HG03175 (cell line): ENCODE results near the gene DKK1.

Experiments
- ATAC-seq: cut with Tn5 transposase; IDR thresholded peaks from one replicate; pipeline ENCODE4 v1.9.1; 2021; ENCODE audit warnings: mild to moderate bottlenecking, moderate library complexity; ENCODE audit not compliant: unreplicated experiment

DKK1 gene, protein sequence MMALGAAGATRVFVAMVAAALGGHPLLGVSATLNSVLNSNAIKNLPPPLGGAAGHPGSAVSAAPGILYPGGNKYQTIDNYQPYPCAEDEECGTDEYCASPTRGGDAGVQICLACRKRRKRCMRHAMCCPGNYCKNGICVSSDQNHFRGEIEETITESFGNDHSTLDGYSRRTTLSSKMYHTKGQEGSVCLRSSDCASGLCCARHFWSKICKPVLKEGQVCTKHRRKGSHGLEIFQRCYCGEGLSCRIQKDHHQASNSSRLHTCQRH

DNA sequence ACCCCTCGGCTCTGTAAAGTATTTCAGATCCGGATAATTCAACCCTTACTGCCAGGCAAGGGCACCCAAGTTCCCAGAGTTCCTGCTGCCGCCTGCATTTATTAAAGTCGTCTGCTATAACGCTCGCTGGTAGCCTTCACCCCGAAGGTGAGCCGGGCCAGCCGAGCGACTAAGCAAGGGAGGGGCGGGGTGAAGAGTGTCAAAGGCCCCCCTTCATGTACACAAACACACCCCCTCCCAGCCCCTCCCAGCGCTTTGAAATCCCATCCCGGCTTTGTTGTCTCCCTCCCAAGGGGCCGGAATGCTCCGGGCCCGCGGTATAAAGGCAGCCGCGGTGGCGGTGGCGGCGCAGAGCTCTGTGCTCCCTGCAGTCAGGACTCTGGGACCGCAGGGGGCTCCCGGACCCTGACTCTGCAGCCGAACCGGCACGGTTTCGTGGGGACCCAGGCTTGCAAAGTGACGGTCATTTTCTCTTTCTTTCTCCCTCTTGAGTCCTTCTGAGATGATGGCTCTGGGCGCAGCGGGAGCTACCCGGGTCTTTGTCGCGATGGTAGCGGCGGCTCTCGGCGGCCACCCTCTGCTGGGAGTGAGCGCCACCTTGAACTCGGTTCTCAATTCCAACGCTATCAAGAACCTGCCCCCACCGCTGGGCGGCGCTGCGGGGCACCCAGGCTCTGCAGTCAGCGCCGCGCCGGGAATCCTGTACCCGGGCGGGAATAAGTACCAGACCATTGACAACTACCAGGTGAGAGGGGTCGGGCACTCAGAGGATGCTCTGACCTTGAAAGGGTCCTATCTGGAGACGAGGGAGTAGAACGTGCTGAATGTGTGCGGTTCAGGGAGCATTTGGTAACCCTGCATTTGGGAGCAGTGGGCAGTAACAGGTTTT, at the start of gene DKK1:
Gene DKK1, plus strand, starts transcription at position 349 of the 889 bp plus-strand sequence. Its CDS starts 154 bp downstream, at position 503.
- peak; percentile 66 for ATAC-seq

DNA sequence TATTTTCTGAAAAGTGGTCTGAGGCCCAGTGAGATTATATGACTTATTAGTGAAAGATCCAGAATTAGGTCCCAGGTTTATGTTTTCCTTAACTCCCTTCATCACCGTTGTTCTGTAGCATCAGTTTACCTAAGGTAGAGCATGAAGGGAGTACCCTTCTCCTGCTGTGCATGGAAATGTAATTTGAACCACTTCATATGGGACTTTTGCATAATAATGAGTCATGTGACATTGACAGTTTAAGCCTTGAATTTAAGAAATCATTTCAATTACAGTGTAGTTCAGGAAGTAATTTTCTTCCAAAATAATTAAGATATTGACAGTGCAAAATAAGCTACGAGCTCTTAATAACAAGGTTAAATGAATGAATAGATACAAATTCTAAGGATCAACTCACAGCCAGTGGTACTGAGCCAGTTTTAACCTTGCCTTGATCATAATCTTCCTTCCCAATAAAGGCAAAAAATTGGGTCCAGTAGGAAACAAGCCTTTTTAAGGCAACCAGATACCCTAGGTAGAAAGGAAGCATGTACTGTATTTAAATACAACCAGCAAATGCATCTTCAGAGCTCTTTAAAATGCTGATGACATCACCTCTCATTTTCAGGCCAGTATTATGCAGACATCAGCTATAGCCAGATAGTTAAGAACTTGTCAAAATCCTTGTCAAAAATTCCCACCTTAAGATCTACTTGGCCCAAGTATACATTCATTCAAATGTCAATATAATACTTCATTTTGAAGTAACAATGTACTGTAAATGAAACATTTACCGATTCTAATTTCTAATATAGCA, 48.8 kb upstream of the DKK1 start:
- ATAC-seq, result no peak

DNA sequence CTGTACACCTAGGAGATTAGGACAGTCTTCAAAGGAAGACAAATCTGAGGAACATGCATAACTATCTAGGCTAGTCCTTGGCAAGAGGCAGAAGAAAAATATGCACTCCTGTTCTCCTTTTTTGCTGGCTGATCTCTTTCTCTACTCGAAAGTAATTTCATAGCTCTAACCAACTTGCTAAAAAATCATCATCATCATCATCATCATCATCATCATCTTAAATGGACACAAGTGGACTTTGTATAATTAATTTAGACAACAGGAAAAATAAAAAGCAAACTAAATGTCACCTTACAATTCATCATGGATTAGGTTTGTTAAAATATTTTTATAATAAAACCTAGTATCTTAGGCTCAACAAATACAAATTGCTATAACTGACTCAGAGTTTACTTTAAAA, 47.2 kb upstream of the DKK1 start:
- no peak for ATAC-seq

DNA sequence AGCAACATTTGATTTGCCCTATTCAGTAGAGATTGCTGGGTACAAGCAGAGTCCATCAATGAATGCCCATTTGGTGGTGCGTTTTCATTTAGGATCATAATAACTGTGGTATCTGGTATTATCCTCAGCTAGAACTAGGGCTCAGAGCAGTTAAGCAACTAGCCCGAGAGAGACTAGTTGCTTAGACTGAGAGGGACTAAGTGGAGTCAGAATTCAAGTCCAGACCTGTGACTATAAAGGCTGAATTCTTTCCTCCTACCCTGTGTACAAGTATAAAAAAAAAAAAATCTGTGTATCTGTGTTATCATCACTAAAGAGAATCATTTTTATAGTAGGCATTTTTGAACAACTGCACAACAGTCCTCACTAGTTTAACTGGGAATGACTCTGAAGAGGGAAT, 45.3 kb upstream of the DKK1 start:
- no peak for ATAC-seq

DNA sequence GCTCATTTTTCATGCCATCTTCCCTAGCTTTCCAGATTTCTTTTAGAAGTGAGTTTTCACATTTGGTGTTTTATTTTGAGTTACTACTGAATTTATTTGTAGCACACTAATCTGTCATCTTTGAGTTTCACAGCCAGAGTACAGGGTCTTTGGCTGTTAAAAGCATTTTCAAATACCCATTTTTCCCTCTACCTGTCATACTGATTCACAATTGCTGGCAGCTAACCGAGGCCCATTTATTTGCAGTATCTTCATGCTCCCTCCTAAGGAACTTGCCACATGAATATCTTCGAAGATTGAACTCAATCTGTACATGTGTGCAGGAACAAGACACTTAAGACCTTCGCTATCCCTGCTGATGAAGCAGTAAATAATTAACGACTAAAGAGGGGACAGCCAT, 44.8 kb upstream of the DKK1 start:
- no peak for ATAC-seq

DNA sequence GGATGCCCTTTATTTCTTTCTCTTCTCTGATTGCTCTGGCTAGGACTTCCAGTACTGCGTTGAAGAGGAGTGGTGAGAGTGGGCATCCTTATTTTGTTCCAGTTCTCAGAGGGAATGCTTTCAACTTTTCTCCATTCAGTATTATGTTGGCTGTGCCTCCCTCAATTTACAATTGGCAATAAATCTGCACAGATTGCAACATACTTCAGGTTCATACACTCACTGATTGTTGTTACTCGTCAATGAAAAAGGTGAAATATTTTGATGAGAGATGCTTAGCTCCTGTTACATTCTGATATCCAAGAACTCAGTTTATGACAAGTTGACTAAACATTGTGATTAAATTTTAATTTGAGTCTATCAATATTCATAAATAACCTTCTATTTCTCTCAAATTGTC, 37.9 kb upstream of the DKK1 start:
- no peak for ATAC-seq

DNA sequence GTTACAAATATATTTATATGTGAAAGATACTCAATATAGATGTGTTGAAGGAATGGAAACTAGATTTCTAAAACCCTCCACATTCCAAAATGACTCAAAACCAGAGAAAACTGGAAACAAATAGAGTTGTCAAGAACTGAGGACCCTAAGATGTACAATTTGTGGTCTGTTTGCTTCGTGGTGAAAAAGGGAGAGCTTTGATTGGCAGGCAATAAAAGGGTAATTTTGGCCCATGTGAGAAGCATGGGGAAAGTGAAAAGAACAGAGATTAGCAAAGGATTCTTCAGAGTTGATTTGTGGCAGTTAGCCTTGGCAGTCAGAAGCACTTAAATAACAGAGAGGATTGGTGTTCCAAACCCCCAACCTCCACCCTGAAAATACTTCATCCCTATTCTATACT, 37.1 kb upstream of the DKK1 start:
- no peak for ATAC-seq

DNA sequence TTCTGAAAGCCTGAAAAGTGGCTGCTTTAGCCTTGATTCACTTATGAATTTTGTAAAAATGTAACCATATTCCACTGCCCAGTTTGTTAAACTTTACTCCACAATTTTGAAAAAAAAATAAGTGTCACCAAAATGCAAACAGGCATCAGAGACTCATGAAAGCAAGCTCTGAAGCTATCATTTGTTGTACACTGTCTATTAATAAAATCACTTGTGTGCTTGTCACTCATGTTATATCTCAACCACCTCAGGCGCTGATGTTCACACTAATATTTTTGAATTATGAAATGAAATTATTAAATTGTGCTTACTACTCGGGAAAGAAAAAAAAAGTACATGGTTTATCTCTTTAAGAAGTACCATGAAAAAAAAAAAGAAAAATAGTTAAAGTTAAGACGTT, 34.5 kb upstream of the DKK1 start:
- ATAC-seq, result no peak

DNA sequence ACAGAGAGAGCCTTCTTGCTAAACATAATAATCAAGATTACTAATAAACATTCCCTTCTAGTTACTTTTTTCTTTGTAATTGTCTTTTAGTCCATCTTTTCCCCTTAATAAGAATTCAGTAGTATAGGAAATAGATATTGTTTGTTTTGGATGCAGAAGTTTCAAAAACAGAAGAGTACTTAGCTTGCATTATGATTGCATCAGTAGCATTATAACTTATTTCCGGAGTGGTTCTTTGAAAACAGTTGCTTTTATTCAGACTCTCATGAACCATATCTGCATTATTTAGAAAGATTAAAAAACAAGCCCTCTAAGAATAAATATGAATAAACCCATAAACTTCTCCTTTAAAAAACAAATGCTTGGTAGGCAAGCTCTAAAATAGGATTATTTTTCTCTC, 34.0 kb upstream of the DKK1 start:
- no peak for ATAC-seq

DNA sequence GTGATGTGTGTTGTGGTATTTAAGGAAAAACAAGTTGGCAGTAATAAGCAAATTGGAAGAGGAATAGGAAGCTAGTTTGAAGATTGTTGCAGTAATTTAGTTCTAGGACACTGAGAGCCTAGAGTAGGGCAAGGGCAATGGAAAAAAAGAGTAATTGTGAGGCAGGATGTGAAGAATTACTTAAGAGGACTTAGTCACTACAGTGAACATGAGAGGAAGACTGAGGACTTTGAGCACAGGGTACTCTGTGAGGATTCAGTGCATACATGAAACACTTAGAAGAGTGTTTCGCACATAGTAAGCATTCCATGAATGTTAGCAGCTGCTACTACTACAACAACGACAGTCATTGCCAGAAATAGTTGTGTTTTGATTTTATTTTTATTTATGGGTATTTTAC, 30.9 kb upstream of the DKK1 start:
- no peak for ATAC-seq

DNA sequence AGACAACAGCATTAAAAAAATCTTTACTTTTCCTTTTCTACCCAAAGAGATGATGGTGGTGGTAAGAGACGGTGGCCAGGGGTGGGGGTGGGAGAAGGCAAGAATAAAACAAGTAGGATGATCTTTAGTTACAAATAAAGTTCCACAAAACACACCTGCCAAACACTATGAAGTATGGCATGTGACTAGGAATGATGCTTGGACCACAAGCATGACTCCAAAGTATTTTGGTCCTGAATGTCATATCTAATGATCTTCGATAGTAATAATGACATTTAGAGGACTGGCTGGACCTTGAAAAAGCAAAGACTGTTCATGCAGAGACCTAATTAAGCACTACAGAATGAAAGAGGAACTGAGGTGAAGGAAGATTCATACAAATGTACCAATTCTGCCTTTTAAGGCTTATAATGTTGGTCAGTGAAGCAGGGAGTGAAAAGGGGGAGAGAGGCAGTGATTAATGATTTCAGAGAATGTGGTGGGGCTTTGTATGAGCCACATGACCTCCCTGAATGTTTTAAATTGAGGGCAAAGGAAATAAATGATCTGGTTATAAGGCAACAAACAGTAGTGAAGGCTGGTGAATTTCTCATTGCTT, 29.6 kb upstream of the DKK1 start:
- peak; percentile 74 for ATAC-seq

DNA sequence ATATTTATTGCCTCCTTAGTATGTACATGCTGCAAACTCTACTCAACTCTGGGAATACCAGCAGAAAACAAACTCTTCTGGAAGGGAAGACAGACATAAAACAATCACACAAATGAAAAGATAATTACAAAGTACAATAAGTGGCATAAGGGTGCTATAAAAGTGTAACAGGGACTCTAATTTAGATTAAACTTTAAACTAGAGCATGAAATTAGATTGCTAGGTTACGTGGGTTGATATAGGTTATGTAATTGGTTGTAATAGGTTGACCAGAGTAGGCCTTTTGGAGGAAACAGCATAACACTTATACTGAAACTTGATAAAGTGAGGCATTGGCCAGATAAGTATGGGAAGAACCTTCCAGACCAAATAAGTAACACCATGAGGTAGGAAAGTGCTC, 26.2 kb upstream of the DKK1 start:
- no peak for ATAC-seq

DNA sequence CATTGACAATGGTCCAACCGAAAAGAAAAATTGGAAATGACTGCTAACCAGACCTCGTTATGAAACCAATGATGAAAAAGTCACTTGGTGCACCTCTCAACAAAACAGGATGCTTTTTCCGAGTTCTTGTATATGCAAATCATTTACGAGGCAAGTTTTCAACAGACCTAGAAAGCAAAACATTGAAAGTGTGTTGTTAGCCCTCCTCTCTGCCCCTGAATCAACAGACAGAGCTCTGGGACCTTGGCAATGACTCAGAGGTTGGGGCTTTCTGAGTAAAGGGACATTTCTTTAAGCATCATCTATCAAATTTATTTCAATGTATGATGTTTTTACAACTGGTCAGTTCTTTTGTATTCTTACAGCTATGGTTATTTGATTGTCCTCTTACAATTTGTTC, 16.3 kb upstream of the DKK1 start:
- ATAC-seq, result no peak

DNA sequence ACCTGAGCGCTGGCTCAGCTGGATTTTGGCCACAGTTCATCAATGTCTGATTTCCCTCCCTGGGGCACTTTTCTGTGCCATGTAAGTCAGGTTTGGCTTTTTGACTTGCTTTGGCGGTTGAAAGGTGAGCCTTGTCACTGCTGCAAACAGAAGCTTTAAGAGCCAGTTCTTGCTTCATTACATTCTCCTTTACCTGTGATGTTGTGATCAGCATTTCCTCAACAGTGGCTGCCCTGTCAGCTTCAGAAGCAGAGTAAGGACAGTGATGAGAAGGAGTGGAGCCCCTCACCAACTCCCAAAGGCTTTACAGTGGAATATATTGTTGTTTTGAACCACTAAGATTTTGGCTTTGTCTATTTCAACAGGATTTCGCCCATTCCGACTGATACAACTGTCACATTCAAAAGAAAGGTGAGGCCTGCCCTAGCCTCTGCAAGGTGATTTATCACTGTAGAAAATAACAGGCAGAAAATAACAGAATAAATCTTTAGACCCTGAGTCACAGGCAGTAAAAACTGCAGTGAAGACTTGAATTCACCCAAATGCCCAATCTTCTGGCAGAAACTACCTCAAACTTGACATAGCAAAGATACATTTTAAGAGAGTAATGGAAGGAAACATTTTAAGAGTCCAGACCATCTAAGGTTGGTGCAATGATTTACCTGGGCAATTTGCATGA, 13.3 kb upstream of the DKK1 start:
- ATAC-seq, result no peak

DNA sequence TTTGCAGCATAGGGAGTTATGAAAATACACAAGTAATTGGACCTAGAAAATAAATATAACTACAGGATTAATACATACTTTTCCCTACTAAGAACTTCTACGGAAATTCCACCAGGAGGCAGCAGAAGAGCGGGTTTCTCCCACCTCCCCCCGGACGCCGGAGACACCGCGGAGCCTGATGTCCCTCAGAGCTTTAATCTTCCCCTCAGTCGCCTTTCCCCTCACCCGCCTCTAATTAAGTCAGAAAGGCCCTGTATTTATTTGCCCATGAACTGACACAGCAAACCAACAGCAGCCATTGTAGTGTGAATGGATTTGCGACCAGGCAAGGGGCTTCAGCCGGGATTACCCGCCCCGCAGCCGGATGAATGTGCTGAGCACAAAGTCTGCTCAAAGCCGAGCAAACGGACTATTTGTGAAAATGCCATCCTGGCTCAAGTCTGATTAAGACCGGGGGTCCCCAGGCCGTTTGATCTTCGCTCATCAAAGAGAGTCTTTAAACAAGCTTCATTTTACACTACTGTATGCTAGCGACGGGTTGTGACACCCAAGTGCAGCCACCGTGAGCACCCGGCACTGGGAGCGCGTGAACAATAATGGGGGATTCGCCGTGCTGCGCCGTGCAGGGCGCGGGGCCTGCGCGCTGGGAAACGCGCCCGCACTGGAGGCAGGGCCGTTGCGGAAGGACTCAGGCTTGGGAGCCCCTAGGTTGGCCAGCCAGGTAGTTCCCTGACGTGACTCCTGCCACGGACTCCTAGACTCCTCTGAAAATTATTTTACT, 5.6 kb upstream of the DKK1 start:
- ATAC-seq, result peak; percentile 79

DNA sequence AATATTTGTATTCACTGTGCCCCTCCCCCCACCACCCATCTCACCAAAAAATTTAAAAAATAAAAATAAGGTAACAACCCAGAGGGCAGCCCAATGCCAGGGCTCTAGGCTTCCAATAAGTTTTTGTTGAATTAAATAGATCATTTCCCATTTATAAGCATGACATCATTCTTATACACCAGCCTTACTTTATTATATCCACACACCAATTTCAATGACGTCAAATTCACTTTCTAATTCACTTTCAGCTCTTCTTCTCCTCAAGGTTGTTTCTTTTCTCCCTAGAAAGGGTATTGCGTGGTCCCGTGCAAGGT, 1.2 kb upstream of the DKK1 start:
- no peak for ATAC-seq

DNA sequence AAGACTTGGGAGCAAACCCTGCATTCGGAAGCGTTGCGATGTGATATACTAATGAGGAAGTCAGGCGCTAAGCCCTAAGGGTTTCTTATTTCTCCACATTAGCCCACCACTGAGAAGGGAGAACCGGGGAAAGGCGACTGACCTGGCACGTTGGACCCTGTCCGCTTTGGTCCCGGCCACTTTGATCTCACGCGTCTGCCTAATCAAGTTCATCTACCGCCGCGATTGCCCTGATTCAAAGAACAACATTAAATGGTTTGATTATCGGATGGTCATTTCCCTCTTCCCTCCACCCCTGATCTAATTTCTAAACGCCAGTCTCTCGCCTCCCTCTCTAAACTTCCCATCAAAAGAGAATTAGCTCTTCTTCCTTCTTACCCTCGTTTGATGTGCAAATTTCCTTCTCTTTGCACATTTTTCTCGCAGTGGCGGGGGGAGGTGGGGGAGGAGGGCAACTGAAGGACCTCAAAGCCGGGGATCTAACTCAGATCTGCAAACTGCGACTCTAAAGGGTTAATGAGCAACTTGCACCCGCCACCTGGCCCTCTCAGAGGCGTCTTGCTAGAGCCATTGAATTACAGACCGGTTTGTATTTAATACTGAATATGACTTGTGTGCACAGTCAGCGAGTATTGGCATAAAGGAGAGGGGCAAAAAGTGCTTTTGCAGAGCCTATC, 687 bp upstream of the DKK1 start:
- no peak for ATAC-seq

DNA sequence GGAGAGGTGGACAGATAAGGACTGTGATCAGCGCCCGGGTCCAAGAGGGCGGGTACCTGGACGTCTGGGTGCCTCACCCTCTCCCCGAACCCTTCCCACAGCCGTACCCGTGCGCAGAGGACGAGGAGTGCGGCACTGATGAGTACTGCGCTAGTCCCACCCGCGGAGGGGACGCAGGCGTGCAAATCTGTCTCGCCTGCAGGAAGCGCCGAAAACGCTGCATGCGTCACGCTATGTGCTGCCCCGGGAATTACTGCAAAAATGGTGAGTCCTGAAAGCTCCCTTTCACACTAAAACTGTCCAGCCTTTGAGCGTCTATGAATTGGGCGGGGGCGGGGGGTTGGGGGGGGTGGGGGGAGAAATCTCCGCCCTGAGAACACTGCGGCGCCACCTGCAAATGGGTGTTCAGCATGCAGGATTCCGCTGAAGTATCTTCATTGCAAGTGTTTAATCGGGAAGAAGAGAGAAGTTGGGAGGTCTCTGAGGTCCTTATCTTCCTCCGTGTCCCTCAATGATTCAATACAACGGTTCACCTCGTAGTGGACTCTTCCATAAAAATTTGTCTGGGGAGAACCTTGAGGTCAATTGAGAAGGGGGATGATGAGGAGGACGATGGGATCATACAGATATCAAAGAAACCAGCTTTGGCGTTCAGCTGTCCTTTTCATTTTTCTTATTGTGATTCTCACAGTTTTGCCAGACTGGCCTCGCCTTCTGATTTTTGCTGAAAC, 906 bp downstream of the DKK1 start:
- ATAC-seq, result peak; percentile 10

DNA sequence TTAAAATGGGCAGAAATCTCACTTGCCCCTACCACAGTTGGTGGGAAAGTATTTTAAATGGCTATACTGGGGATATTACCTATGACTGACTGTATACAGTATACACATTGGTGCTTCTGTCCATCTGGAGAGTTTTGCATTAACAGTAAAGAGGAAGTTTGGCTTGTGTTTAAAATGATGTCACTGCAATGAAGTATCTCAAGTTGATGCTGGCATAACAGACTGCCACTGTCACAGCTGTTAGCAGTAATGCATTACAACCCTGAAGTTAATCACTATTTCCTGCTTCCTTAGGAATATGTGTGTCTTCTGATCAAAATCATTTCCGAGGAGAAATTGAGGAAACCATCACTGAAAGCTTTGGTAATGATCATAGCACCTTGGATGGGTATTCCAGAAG, 1.9 kb downstream of the DKK1 start:
- no peak for ATAC-seq
